H1 (cell line): ENCODE measurements around the gene CSTF2. TPM values are rescaled to one million over a fixed set of nuclear protein-coding genes. Genes with fewer than 3 reads are reported as not detected.
A peak's percentile ranks its signal among the peaks of the same experiment; 100 is the strongest.

Experiments
- CTCF ChIA-PET: fragments of 300-600 bp; sonication (Branson Sonifier 250); formaldehyde crosslinking; loops from one replicate; lab custom pipeline; 2021; ENCODE audit not compliant: partially characterized antibody; lab: Charles Lee
- POLR2A ChIA-PET: fragments of 300-600 bp; sonication (Branson Sonifier 250); formaldehyde crosslinking; loops from one replicate; lab custom pipeline; 2021; ENCODE audit warnings: inconsistent platforms; ENCODE audit not compliant: partially characterized antibody; lab: Charles Lee
- DNase-seq, 2 experiments: peaks; one replicate each; pipeline versions ENCODE4 v3.0.0 to v3.0.0-alpha.2; 2010 to 2022; ENCODE audit warnings: low spot score in 2 of 2, low read depth in 1 of 2, mixed read lengths in 1 of 2
- FAIRE-seq: peaks from 2 replicates; lab custom pipeline; 2011; peaks lifted over from hg19 to GRCh38; lab: Jason Lieb, UNC
- H2AFZ ChIP-seq: 2 replicates; pipeline ENCODE4 v1.8.1; 2012; ENCODE audit warnings: low read length, inconsistent platforms
- H2AK5ac ChIP-seq: 2 replicates; pipeline ENCODE4 v1.6.1; 2013; ENCODE audit warnings: low read depth, low read length
- H2BK120ac ChIP-seq: replicated peaks from 2 replicates; pipeline ENCODE3; 2013; ENCODE audit warnings: low read depth, low read length, inconsistent platforms
- H2BK12ac ChIP-seq: 2 replicates; pipeline ENCODE4 v1.6.1; 2013; ENCODE audit warnings: low read depth, low read length
- H2BK15ac ChIP-seq: 2 replicates; pipeline ENCODE4 v1.6.1; 2013; ENCODE audit warnings: low read length
- H2BK20ac ChIP-seq: 2 replicates; pipeline ENCODE4 v1.6.1; 2013; ENCODE audit warnings: low read length
- H2BK5ac ChIP-seq: 2 replicates; pipeline ENCODE4 v1.6.1; 2013; ENCODE audit warnings: low read depth, low read length
- H3K14ac ChIP-seq: 2 replicates; pipeline ENCODE4 v1.6.1; 2013; ENCODE audit warnings: inconsistent platforms; ENCODE audit not compliant: insufficient read length
- H3K18ac ChIP-seq: 2 replicates; pipeline ENCODE4 v1.6.1; 2013; ENCODE audit warnings: low read length; ENCODE audit errors: extremely low read depth
- H3K23ac ChIP-seq: 2 replicates; pipeline ENCODE4 v1.6.1; 2013; ENCODE audit warnings: inconsistent platforms; ENCODE audit not compliant: insufficient read length
- H3K23me2 ChIP-seq: 2 replicates; pipeline ENCODE4 v1.6.1; 2013; ENCODE audit warnings: low read depth, low read length
- H3K27ac ChIP-seq: 2 replicates; pipeline ENCODE4 v1.6.1; 2011; ENCODE audit warnings: low read depth, low read length, inconsistent platforms
- H3K27me3 ChIP-seq, 4 experiments: replicated peaks in 1 of 4; 1 replicate in 1 of 4; 2 replicates in 3 of 4; pipeline versions ENCODE4 v1.6.1 to v1.8.1; 2011 to 2013; ENCODE audit warnings: low read length in 3 of 4, mild to moderate bottlenecking in 3 of 4, inconsistent platforms in 2 of 4, mixed read lengths in 2 of 4, moderate library complexity in 1 of 4; ENCODE audit not compliant: control insufficient read depth in 3 of 4, insufficient read depth in 3 of 4; ENCODE audit errors: extremely low read depth in 1 of 4
- H3K36me3 ChIP-seq, 4 experiments: 2 replicates each; pipeline versions ENCODE4 v1.6.1 to v1.8.1; 2011 to 2013; ENCODE audit warnings: mild to moderate bottlenecking in 4 of 4, low read length in 3 of 4, moderate library complexity in 2 of 4, control low read depth in 1 of 4, inconsistent platforms in 1 of 4; ENCODE audit not compliant: insufficient read depth in 4 of 4, control insufficient read depth in 2 of 4
- H3K4ac ChIP-seq: replicated peaks from 2 replicates; pipeline ENCODE3; 2013; ENCODE audit warnings: low read length, low read depth, mixed read lengths, inconsistent platforms; ENCODE audit not compliant: insufficient read length
- H3K4me1 ChIP-seq, 4 experiments: replicated peaks in 1 of 4; 1 replicate in 1 of 4; 2 replicates in 3 of 4; pipeline versions ENCODE4 v1.6.1 to v1.8.1; 2011 to 2013; ENCODE audit warnings: low read length in 3 of 4, inconsistent platforms in 2 of 4, mixed read lengths in 1 of 4; ENCODE audit not compliant: insufficient read depth in 4 of 4, control insufficient read depth in 3 of 4
- H3K4me2 ChIP-seq, 2 experiments: 2 replicates each; pipeline versions ENCODE4 v1.6.1 to v1.8.1; 2011 to 2013; ENCODE audit warnings: low read depth in 2 of 2, low read length in 2 of 2, control low read depth in 1 of 2, inconsistent platforms in 1 of 2, mild to moderate bottlenecking in 1 of 2; ENCODE audit not compliant: insufficient read depth in 1 of 2
- H3K4me3 ChIP-seq, 4 experiments: fragments of 200-600, 300-600 bp in 1 of 4; sonication (generic), shearing (Covaris generic), sonication (Bioruptor Twin) in 1 of 4; 2 replicates each; pipeline versions ENCODE4 v1.5.1 to v1.8.1; 2011 to 2016; ENCODE audit warnings: low read length in 4 of 4, low read depth in 3 of 4, control low read depth in 2 of 4, inconsistent platforms in 2 of 4, mild to moderate bottlenecking in 2 of 4, mixed read lengths in 1 of 4, moderate library complexity in 1 of 4; ENCODE audit not compliant: insufficient read depth in 2 of 4; ENCODE audit errors: extremely low read depth in 1 of 4
- H3K56ac ChIP-seq: replicated peaks from 2 replicates; pipeline ENCODE3; 2013; ENCODE audit warnings: low read depth, mild to moderate bottlenecking, mixed read lengths, low read length, inconsistent platforms; ENCODE audit not compliant: insufficient read length
- H3K79me1 ChIP-seq: 2 replicates; pipeline ENCODE4 v1.6.1; 2013; ENCODE audit warnings: low read depth, low read length, control low read depth
- H3K79me2 ChIP-seq, 2 experiments: 2 replicates each; pipeline versions ENCODE4 v1.6.1 to v1.8.1; 2012 to 2013; ENCODE audit warnings: low read length in 2 of 2, mild to moderate bottlenecking in 2 of 2, inconsistent platforms in 1 of 2; ENCODE audit not compliant: insufficient read depth in 2 of 2, control insufficient read depth in 1 of 2
- H3K9ac ChIP-seq, 4 experiments: replicated peaks in 1 of 4; 1 replicate in 1 of 4; 2 replicates in 3 of 4; pipeline versions ENCODE4 v1.6.1 to v1.8.1; 2011 to 2013; ENCODE audit warnings: low read depth in 3 of 4, low read length in 3 of 4, control low read depth in 2 of 4, mild to moderate bottlenecking in 2 of 4, moderate library complexity in 2 of 4, inconsistent platforms in 1 of 4; ENCODE audit errors: extremely low read depth in 1 of 4
- H3K9me3 ChIP-seq, 2 experiments: 2 replicates each; pipeline versions ENCODE4 v1.6.1 to v1.8.1; 2012 to 2013; ENCODE audit warnings: mild to moderate bottlenecking in 2 of 2, moderate library complexity in 2 of 2, control low read depth in 1 of 2, inconsistent platforms in 1 of 2, low read depth in 1 of 2, low read length in 1 of 2, mixed read lengths in 1 of 2; ENCODE audit not compliant: insufficient read depth in 2 of 2
- H4K20me1 ChIP-seq, 2 experiments: replicated peaks in 1 of 2; 2 replicates each; pipeline versions ENCODE3 to v1.8.1; 2011 to 2013; ENCODE audit warnings: inconsistent platforms in 2 of 2, low read length in 2 of 2, mild to moderate bottlenecking in 1 of 2; ENCODE audit not compliant: insufficient read depth in 2 of 2, control insufficient read depth in 1 of 2
- H4K5ac ChIP-seq: 2 replicates; pipeline ENCODE4 v1.6.1; 2013; ENCODE audit warnings: low read length, low read depth, mixed read lengths, inconsistent platforms; ENCODE audit not compliant: insufficient read length
- H4K8ac ChIP-seq: 2 replicates; pipeline ENCODE4 v1.8.0; 2013; ENCODE audit warnings: mild to moderate bottlenecking, moderate library complexity, low read length, inconsistent platforms; ENCODE audit not compliant: insufficient read depth; ENCODE audit errors: extremely low read depth
- H4K91ac ChIP-seq: replicated peaks from 2 replicates; pipeline ENCODE3; 2013; ENCODE audit warnings: low read length, mixed read lengths, inconsistent platforms; ENCODE audit not compliant: insufficient read length
- E2F6 ChIP-seq: IDR thresholded peaks from 2 replicates; pipeline ENCODE4 v1.6.1; 2012; ENCODE audit warnings: inconsistent platforms
- NANOG ChIP-seq: IDR thresholded peaks from 2 replicates; pipeline ENCODE4 v1.6.1; 2011; ENCODE audit warnings: low read length, low read depth, mild to moderate bottlenecking, inconsistent platforms; ENCODE audit not compliant: insufficient read depth, poor library complexity, severe bottlenecking
- WGBS, 2 experiments: shearing (Covaris generic) in 1 of 2; methylation state at CpG; one replicate each; pipeline versions ENCODE4 v1.1.6 to v1.1.7; 2013 to 2015; ENCODE audit warnings: low lambda C conversion rate in 2 of 2, mixed read lengths in 2 of 2, inconsistent platforms in 1 of 2, low coverage in 1 of 2, missing lambda C conversion rate in 1 of 2; ENCODE audit not compliant: insufficient replicate concordance in 2 of 2, insufficient coverage in 1 of 2, insufficient read length in 1 of 2; ENCODE audit errors: extremely low coverage in 1 of 2, missing lambda C conversion rate in 1 of 2; 5-methylcytosine and 5-hydroxymethylcytosine counted together
- polyA plus RNA-seq, 7 experiments: library from polyadenylated mRNA; depleted of rRNA in 3 of 7; stranded (reverse) in 5 of 7; unstranded in 2 of 7; fragments of >200 nt in 5 of 7; fragments of 200-250 nt in 2 of 7; gene quantifications; 1 replicate in 5 of 7; 2 replicates in 1 of 7; 4 replicates in 1 of 7; pipeline versions ENCODE4 v1.2.1 to v1.2.3, GENCODE V29; 2011 to 2013; ENCODE audit warnings: missing spikeins in 2 of 7, mixed read lengths in 2 of 7
- total RNA-seq: library from RNA; stranded (reverse); fragmentation: NEBNext Ultra II Directional; extraction: Animal tissue kit (Norgen Biotek cat#: 25700); gene quantifications from 2 replicates; pipeline ENCODE4 v1.2.1, GENCODE V29; 2021

Gene CSTF2
- total and polyA plus RNA-seq, 2 of the 8 experiments (the other 6 are each of a cell fraction or from before 2014, with no cell fraction given): 20.7 to 30.9 TPM

GRCh38 chrX:100804780-100805179, 15.4 kb upstream of the CSTF2 start:
- no peaks in the 10 kb centered on the region for H3K79me1 ChIP-seq
- no peaks in the 10 kb centered on the region for H3K79me2 ChIP-seq
- H2BK120ac ChIP-seq: no peak overlapping the region
- POLR2A ChIA-PET: no interaction called here
- H2BK15ac ChIP-seq: no peak overlapping the region
- no peak overlapping the region for H3K23ac ChIP-seq
- no peaks in the 10 kb centered on the region for H4K20me1 ChIP-seq
- no peak for FAIRE-seq
- H3K9me3 ChIP-seq: no peaks in the 10 kb centered on the region
- no peak overlapping the region for H4K5ac ChIP-seq
- no peak overlapping the region for H3K14ac ChIP-seq
- no peak overlapping the region for H3K9ac ChIP-seq
- no peaks in the 10 kb centered on the region for H3K4me1 ChIP-seq
- H3K23me2 ChIP-seq: no peaks in the 10 kb centered on the region
- H3K18ac ChIP-seq: no peak overlapping the region
- no peak overlapping the region for H3K4me2 ChIP-seq
- no peak overlapping the region for H2AK5ac ChIP-seq
- TF ChIP-seq NANOG (peak; percentile 46), E2F6 (no peak)
- TF ChIP-seq, all 59 proteins: peak for 1
- Histone ChIP-seq H2AFZ (no peak overlapping the region), H3K4me3 (no peak overlapping the region), H2BK20ac (no peak overlapping the region), H4K8ac (no peak overlapping the region), H3K27me3 (no peaks in the 10 kb centered on the region), H3K4ac (no peak overlapping the region), H2BK12ac (no peak overlapping the region), H3K36me3 (no peaks in the 10 kb centered on the region), H2BK5ac (no peak overlapping the region), H3K56ac (no peak overlapping the region), H3K27ac (no peak overlapping the region), H4K91ac (no peak overlapping the region)
- CTCF ChIA-PET: no interaction called here
- 67% methylated on average over 1 of the region's 1 CpG; no CpG with 5 or more reads in 1 of the 2 experiments for WGBS, 2 experiments
- DNase-seq: no peak
